ENCODE results near the gene FAM168A.

FAM168A gene

DNA sequence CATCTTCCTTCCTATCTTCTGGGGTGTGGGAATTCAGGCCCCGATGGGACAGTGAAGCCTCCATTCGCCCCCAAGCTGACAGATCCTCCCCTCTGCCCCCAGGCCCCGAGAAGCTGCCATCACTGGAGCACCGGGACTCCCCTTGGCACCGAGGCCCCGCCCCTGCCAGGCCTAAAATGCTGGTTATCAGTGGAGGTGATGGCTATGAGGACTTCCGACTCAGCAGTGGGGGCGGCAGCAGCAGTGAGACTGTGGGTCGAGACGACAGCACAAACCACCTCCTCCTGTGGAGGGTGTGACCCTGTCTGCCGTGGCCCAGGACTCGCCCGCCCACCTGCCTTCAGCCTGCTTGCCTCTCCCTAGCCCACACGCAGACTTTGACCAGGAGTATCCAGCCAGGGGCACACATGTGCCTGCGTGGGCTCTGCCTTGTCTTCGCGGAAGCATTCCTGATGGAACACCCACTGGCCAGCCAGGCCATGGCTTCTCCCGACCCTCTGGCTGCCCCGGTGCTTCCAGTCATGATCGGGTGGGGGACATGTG lies 230.4 kb downstream of the FAM168A start:
- no peak for DNase-seq (ENCODE audit: low spot score)

DNA sequence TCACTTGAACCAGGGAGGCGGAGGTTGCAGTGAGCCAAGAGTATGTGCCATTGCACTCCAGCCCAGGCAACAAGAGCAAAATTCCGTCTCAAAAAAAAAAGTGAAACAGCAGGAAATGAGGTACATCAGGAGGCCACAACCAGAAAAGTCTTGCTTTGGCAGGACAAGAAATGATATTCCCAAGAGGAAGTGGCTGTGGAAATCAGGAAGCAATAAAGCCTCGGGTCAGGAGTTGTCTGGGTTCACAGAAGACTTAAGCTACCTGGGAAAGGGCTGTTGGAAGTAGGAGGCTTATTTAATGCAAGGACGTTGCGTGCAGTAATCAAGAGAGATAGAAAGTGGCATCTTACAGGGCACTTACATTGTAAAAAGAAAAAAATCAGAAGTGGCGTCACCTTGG lies 231.0 kb downstream of the FAM168A start:
- DNase-seq (ENCODE audit: low spot score) = no peak

DNA sequence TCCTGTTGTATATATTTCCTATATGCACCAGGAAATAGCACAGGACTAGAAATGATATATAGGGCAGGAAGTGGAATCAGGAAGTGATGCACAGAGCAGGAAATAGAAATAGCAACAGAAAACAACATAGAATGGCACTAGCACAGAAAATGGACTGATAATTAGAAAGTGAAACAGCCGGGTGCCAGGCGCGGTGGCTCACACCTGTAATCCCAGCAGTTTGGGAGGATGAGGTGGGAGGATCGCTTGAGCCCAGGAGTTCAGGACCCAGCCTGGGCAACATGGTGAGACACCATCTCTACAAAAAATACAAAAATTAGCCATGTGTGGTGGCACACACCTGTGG lies 231.7 kb downstream of the FAM168A start:
- no peak for DNase-seq (ENCODE audit: low spot score)

DNA sequence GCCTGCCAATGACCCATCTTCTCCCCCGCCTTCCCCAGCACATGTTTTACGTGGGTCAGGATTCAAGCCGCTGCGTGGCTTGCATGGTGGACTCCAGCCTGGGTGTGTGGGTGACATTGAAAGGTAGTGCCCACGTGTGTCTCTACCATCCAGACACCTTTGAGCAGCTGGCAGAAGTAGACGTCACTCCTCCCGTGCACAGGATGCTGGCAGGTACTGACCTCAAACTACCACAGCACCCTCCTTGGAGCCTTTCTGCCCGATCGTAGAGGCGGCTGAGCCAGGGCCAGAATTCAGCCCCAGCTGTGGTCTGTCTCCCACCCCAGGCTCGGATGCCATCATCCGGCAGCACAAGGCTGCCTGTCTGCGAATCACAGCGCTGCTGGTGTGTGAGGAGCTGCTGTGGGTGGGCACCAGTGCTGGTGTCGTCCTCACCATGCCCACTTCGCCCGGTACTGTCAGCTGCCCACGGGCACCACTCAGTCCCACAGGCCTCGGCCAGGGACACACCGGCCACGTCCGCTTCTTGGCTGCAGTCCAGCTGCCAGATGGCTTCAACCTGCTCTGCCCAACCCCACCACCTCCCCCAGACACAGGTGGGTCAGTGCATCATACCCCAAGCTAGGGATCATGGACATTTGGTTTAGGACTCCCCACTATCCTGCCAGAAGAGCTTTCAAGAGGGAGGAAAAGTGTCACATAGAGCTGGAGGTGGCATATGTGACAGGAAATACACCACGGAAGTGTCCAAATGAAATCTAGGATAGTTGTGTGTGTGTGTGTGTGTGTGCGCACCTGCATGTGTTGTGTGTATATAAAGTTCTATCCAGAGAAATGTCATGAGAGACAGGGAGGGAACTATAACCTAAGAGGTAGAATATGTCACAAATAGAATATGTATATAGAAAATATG lies 232.3 kb downstream of the FAM168A start:
- DNase-seq (ENCODE audit: low spot score) = no peak

DNA sequence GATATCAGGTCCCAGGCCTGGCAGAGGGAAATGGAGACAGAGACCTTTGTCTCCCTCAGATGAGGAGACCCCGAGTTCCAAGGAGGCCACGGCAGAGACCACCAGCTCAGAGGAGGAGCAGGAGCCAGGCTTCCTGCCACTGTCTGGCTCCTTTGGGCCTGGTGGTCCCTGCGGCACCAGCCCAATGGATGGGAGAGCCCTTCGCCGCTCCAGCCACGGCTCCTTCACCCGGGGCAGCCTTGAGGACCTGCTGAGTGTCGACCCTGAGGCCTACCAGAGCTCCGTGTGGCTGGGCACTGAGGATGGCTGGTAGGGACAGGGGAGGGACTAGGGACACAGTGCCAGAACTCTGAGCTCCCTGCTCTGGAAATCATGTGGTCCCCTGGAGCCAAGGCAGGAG lies 234.8 kb downstream of the FAM168A start:
- no peak for DNase-seq (ENCODE audit: low spot score)

DNA sequence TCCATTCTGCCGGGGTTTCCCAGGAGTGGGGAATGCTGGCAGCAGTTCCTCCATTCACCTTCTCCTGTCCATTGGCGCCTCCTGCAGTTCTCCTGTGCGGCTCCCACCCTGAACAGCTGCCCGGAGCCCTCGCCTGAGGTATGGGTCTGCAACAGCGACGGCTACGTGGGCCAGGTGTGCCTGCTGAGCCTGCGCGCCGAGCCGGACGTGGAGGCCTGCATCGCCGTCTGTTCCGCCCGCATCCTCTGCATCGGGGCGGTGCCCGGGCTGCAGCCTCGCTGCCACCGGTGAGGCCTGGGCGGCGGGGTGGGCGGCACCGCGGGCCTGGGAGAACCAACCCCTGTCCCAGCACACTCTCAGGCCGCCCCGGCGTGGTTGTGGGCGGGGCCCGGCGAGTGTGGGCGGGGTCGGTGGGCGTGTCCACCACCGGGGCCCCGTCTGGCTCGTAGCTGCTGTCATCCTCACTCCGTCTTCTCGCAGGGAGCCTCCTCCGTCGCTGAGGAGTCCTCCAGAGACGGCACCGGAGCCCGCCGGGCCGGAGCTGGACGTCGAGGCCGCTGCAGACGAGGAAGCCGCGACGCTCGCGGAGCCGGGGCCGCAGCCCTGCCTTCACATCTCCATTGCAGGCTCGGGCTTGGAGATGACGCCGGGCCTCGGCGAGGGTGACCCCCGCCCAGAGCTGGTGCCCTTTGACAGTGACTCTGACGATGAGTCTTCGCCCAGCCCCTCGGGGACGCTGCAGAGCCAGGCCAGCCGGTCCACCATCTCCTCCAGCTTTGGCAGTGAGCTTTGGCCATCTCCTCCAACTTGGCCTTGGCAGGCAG lies 235.7 kb downstream of the FAM168A start:
- DNase-seq (ENCODE audit: low spot score) = peak; percentile 78

DNA sequence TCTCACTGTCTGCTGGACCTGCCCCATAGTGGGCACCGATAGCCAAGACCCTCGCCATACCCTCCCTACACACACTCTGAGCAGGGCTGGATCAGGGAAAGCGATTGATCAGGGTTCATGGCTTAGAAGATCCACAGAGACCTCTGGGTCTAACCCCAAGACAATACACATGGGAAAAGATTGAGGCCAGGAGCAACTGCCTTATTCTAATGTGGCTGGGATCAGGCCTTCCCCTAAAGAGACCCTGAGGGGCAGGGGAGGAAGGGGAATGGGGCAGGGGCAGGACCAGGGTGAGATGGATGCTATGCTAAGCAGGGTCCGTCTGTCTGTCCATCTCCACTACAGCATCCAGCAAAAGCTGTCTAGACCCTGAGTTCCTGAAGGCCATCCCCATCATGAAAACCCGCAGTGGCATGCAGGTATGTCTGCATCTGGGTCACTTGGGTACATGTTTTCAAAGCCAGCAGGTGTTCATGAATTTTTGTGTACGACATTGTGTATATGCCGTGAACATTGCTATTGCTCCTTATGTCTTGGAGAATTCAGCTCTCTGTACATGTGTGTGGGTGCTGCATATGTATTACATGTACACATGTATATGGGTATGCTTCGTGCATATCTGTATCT lies 237.1 kb downstream of the FAM168A start:
- DNase-seq (ENCODE audit: low spot score) = no peak

DNA sequence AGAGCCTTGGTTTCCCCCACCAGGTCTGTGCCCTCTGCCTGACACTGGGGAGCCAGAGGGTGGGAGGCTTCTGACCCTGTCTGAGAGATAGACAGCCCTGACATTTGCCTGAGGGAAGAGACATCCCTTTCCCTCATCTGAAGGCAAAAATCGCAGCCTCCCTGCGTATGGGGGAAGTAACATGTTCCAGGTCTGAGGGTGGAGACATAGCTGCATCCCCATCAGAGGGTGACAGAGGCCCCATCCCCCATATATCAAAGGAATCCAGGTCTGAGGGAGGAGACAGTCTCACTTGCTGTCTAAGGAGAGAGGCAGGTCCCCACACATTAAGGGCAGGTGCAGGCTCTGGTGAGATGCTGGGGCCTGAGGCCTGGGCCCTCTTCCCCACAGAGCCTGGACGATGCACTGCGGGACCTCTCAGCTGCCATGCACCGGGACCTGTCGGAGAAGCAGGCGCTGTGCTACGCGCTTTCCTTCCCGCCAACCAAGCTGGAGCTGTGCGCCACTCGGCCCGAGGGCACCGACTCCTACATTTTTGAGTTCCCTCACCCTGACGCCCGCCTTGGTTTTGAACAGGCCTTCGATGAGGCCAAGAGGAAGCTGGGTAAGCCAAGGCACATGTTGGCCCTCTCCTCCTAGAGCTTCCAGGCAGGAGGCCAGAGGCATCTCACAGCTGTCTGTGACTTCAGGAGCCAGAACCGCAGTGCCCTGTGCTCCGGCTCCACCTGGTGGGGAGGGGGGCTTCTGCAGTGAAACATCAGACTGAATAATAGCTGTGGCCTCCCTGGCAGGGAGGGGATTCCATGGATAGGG lies 237.8 kb downstream of the FAM168A start:
- no peak for DNase-seq (ENCODE audit: low spot score)

DNA sequence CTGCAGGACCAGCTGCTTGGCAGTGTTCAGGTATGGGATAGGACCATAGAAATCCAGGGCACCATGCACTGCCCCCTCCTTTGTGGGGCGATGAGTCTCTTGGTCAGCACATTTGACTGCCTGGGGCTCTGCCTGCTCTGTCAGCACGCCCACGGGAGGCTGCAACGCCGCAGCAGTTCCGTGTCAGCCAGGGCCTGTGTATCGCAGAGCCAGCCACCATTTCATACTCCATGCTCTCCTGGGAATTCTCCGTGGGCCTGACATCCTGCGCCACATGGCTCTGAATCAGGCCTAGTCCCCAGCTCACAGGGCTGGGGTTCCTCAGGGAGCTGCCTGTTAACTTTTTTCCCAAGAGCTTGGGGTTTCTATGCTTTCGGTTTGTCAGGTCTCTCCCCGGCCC lies 238.6 kb downstream of the FAM168A start:
- DNase-seq (ENCODE audit: low spot score) = no peak

DNA sequence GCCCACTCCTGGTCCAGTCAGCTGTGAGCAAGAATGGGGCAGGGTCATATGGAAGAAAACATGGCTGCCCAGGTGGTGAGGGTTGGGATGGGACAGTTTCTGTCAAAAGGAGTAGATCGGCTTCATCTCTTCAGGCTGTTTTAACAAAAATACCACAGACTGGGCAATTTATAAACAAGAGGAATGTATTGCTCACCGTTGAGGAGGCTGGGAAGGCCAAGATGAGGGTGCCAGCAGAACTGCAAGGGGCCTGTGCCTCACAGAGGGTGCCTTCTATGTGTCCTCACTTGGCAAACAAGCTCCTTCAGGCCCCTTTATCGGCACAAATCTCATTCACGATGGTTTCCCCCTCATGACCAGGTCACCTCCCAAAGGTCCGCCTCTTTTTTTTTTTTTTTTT lies 239.8 kb downstream of the FAM168A start:
- no peak for DNase-seq (ENCODE audit: low spot score)

DNA sequence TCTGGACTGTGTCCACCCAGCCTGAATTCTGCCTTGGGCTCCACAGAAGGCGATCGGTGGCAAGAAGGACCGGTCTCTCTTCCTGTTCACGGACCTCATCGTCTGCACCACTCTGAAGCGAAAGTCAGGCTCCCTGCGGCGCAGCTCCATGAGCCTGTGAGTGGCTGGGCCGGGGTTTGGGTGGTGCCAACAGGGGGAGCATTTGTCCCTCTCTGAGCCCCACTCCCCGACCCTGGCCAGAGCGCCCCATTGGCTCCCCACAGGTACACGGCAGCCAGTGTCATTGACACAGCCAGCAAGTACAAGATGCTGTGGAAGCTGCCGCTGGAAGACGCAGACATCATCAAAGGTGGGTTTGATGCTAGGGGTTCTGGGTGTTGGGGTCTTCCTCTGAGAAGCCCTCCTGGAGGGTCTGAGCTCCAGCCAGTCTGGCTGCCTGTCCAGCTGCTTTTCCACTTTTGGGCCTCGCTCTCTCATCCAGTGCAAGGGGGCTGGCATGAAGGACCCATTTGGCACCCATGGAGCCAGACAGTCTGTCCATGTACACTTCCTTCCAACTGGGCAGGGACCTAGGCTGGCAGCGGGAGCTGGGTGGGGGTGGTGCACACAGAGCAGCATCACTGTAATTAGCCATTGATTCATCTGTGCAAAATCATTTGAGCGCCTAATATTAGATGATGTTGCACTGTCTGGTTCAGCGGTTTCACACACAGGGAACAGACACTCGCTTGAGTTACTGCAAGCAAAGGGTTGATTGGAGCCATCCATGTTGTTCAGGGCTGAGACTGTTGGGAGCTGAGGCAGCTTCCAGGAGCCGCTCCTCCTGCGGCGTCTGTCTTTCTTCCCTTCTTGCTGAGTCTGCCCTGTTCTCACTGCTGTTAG lies 240.7 kb downstream of the FAM168A start:
- no peak for DNase-seq (ENCODE audit: low spot score)

DNA sequence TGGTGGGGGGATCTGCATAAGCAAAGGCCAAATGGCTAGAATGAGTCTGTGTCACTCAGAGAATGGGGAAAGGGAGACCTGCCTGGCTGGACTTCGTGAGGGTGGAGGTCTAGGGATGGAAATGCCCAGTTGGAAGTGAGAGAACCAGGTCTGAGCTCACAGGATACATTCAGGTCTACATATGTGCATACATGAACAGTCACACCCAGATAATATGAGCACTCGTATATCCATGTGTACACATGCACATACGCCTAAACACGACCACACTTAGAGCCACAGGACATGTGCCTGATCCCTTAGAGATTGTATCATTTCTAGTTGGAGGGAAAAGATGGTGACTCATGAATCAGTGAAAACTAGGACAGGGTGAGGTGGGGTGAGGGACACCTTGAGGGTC lies 242.8 kb downstream of the FAM168A start:
- no peak for DNase-seq (ENCODE audit: low spot score)

DNA sequence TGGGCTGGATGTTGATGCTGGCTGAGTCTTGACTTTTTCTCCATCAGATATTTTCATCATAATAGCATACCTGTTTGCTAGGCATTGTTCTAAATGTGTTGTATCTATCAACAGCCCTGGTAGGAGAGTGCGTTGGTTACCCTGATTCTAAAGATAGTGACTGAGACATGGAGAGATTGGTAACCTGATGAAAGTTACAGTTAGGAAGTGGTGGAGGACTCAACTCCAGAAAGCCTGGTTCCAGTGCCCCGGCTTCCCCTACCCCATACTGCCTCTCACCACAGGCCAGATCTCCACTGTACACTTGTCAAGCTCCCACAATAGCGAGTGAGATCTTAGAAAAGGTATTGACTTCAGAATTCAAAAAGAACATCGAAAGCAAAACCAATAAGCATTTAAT lies 244.5 kb downstream of the FAM168A start:
- DNase-seq (ENCODE audit: low spot score) = no peak

DNA sequence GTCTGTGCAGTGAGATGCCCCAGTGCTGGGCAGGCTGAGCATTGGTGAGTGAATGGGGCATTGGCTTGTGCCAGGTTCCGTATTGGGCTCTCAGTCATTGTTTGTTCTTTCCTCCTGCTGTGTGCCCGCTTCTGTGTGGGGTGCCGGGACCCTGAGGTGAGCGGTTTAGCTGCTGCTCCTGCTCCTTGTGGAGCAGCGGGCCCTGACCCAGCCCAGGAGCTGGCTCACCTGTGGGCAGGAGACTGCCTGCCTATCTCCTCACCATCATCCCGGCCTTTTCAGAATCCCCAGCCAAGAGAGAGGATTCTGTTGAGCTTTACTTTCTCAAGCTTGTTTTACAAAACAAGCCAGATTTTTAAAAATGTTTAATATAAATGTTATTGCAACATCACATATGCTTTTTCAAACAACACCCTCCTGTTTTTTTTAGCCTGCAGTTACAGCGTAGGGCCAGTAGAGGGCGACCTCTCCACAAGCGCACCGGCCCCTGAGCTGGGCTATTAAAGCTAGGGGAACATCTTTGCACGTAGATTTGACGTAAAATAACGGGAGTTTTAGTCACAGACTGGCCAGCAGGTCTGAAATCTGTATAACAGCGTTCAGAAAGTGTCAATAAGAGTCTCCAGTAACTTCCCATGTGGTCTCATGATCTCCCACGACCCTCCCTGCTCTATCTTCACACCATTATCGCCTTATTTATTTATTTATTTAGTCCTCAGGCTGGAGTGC lies 246.8 kb downstream of the FAM168A start:
- DNase-seq (ENCODE audit: low spot score) = peak; percentile 63

All from SW480 (cell line).